OCI-LY1 (cell line): ENCODE measurements around the gene PLEKHA6.

ENCODE experiments used
- H2AFZ ChIP-seq: fragments of 200-600 bp; sonication (generic), shearing (Covaris generic); 2 replicates; pipeline ENCODE4 v1.6.0; 2014; ENCODE audit warnings: antibody characterized with exemption, mild to moderate bottlenecking, low read length
- H3F3A ChIP-seq: fragments of 200-600 bp; sonication (generic), shearing (Covaris generic); 2 replicates; pipeline ENCODE4 v1.6.0; 2014; ENCODE audit warnings: mild to moderate bottlenecking, antibody characterized with exemption, low read length, moderate library complexity; ENCODE audit not compliant: insufficient read depth
- H3K27ac ChIP-seq: fragments of 200-600 bp; sonication (generic); 2 replicates; pipeline ENCODE4 v1.5.1; 2014; ENCODE audit warnings: low read length, mixed run types, mild to moderate bottlenecking, low read depth; ENCODE audit not compliant: poor library complexity, severe bottlenecking
- H3K27me3 ChIP-seq: fragments of 200-600 bp; sonication (generic); 2 replicates; pipeline ENCODE4 v1.6.0; 2014; ENCODE audit warnings: antibody characterized with exemption, mild to moderate bottlenecking, low read length, moderate library complexity; ENCODE audit not compliant: insufficient read depth
- H3K36me3 ChIP-seq: fragments of 200-600 bp; sonication (generic); 2 replicates; pipeline ENCODE4 v1.6.1; 2014; ENCODE audit warnings: mild to moderate bottlenecking, antibody characterized with exemption, low read length, moderate library complexity, mixed read lengths; ENCODE audit not compliant: insufficient read depth
- H3K4me1 ChIP-seq: fragments of 200-600 bp; sonication (generic); 2 replicates; pipeline ENCODE4 v1.5.1; 2014; ENCODE audit warnings: mild to moderate bottlenecking, low read length, moderate library complexity; ENCODE audit not compliant: insufficient read depth, severe bottlenecking
- H3K4me2 ChIP-seq: fragments of 200-600 bp; sonication (generic), shearing (Covaris generic); 2 replicates; pipeline ENCODE4 v1.6.1; 2014; ENCODE audit warnings: low read length
- H3K4me3 ChIP-seq: fragments of 200-600 bp; sonication (generic); 2 replicates; pipeline ENCODE4 v1.5.1; 2014; ENCODE audit warnings: low read length, low read depth, mild to moderate bottlenecking, mixed read lengths; ENCODE audit not compliant: poor library complexity, severe bottlenecking
- H3K79me2 ChIP-seq: fragments of 200-600 bp; shearing (Covaris generic); 2 replicates; pipeline ENCODE4 v1.6.1; 2016; ENCODE audit warnings: mixed run types, low read length, mixed read lengths; ENCODE audit not compliant: insufficient read depth
- H3K9ac ChIP-seq: fragments of 200-600 bp; sonication (generic), shearing (Covaris generic); 2 replicates; pipeline ENCODE4 v1.6.1; 2014; ENCODE audit warnings: mild to moderate bottlenecking, low read length, mixed read lengths
- H3K9me2 ChIP-seq: fragments of 200-600 bp; sonication (generic), shearing (Covaris generic); 2 replicates; pipeline ENCODE4 v1.6.1; 2014; ENCODE audit warnings: low read depth, mild to moderate bottlenecking, low read length, mixed read lengths
- H3K9me3 ChIP-seq: fragments of 200-600 bp; shearing (Covaris generic); 2 replicates; pipeline ENCODE4 v1.6.1; 2014; ENCODE audit warnings: low read length, mixed read lengths
- H4K20me1 ChIP-seq: fragments of 200-600 bp; sonication (generic), shearing (Covaris generic); 2 replicates; pipeline ENCODE4 v1.6.0; 2016; ENCODE audit warnings: mild to moderate bottlenecking, low read length; ENCODE audit not compliant: insufficient read depth
- EZH2 ChIP-seq: fragments of 200-600 bp; sonication (generic), shearing (Covaris generic); IDR thresholded peaks from 2 replicates; pipeline ENCODE4 v1.8.0; 2017; ENCODE audit warnings: borderline replicate concordance, mixed run types, mild to moderate bottlenecking, antibody characterized with exemption, low read length, moderate library complexity, mixed read lengths
- TF ChIP-seq, protein P1 (sequence below): fragments of 200-600 bp; sonication (generic), shearing (Covaris generic); IDR thresholded peaks from 2 replicates; pipeline ENCODE4 v1.5.1; 2017; ENCODE audit warnings: mild to moderate bottlenecking, antibody characterized with exemption, low read length, moderate library complexity, mixed read lengths

PLEKHA6 gene

DNA sequence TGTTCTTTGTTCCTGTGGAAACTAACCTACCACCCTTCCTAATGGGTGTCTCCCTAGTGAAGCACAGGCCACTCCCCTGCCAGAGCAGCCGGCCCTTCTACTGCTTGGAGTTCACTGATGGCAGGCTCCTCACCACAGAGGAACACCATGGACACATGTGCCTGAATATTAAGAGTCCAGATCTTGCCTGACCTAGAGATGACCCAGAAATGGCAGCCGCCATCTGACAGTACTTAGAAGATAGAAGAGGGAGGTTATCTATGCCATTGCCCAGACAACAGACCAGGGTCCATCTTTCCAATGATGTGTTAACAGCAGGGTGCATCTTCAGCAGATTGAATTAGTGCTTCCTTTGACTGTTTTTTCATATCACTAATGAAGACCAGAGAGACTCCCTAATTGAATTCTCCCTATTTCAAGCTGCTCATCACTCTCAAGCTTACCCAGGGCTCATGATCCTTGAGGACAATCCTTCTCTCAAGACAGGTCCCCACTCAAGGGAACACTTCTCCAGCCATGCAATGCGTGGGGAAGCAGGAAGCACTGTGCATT, 59.8 kb downstream of the PLEKHA6 start:
- no peaks in the 10 kb centered on the region for H3K9me2 ChIP-seq
- no peak overlapping the region for H3K9ac ChIP-seq
- H3K27me3 ChIP-seq, result no peaks in the 10 kb centered on the region; the same call in 1 of the 2 replicates
- H4K20me1 ChIP-seq, result no peaks in the 10 kb centered on the region
- no peak overlapping the region for H2AFZ ChIP-seq
- no peak overlapping the region for H3K4me2 ChIP-seq
- no peaks in the 10 kb centered on the region for H3K4me1 ChIP-seq
- no peak overlapping the region for H3K4me3 ChIP-seq
- no peaks in the 10 kb centered on the region for H3F3A ChIP-seq
- no peak overlapping the region for H3K27ac ChIP-seq
- no peaks in the 10 kb centered on the region for H3K9me3 ChIP-seq
- no peaks in the 10 kb centered on the region for H3K36me3 ChIP-seq
- TF ChIP-seq EZH2, result no peak
- no peaks in the 10 kb centered on the region for H3K79me2 ChIP-seq

DNA sequence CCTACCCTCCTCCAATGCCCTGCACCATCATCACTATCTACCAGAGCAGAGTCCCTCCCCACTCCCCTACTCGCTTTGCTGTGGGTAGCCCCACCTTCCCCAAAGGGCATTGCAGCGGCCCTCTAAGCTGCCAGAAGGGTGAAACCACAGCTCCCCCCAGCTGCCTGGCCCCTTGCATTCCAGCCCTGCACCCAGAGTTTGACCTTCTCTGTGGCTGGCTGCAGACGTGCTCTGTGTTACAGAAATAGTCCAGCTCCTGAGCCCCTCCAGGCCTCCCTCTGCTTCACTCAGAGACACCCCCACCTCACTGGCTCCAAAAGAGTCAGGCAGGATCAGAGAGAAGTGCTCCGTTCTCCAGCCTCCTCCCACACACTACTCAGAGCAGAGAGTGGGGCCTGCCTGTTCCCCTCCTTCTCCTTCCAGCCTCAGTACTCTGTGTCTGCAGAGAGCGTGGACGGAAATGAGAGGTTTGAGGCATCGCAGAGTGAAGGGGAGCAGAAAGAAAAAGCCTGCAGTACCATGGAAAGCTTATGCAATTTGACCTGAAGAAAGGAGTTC, 63.2 kb downstream of the PLEKHA6 start:
- H3K36me3 ChIP-seq, result no peaks in the 10 kb centered on the region
- H3K27me3 ChIP-seq, result no peaks in the 10 kb centered on the region; the same call in 1 of the 2 replicates
- TF ChIP-seq, protein P1, sequence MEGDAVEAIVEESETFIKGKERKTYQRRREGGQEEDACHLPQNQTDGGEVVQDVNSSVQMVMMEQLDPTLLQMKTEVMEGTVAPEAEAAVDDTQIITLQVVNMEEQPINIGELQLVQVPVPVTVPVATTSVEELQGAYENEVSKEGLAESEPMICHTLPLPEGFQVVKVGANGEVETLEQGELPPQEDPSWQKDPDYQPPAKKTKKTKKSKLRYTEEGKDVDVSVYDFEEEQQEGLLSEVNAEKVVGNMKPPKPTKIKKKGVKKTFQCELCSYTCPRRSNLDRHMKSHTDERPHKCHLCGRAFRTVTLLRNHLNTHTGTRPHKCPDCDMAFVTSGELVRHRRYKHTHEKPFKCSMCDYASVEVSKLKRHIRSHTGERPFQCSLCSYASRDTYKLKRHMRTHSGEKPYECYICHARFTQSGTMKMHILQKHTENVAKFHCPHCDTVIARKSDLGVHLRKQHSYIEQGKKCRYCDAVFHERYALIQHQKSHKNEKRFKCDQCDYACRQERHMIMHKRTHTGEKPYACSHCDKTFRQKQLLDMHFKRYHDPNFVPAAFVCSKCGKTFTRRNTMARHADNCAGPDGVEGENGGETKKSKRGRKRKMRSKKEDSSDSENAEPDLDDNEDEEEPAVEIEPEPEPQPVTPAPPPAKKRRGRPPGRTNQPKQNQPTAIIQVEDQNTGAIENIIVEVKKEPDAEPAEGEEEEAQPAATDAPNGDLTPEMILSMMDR, result no peak
- no peak for TF ChIP-seq EZH2
- no peaks in the 10 kb centered on the region for H3K4me1 ChIP-seq
- H3K79me2 ChIP-seq, result no peaks in the 10 kb centered on the region
- no peak overlapping the region for H2AFZ ChIP-seq
- H3K27ac ChIP-seq, result no peak overlapping the region
- H3K9me3 ChIP-seq, result no peaks in the 10 kb centered on the region
- no peak overlapping the region for H3K4me3 ChIP-seq
- no peaks in the 10 kb centered on the region for H4K20me1 ChIP-seq
- no peaks in the 10 kb centered on the region for H3K9me2 ChIP-seq
- no peak overlapping the region for H3K9ac ChIP-seq
- H3F3A ChIP-seq, result no peaks in the 10 kb centered on the region
- no peak overlapping the region for H3K4me2 ChIP-seq

DNA sequence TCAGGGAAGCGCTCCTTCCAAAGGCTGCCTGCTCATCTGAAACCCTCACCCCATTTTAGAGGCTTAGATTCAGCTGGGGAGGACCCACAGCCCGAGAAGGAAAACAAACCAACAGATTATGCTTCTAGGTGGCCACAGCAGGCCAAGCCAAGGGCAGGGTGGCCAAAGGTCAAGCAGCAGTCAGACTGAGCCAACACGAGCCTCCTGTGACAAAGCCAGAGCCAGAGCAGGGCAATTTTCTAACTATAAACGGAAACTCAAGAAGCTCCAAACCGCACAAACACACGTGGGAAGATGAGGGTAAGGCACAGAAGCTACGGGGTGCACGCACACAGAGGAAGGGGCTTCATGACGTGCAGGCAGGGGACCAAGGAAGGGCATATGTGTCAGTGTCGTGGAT, 64.1 kb downstream of the PLEKHA6 start:
- H3K9me3 ChIP-seq, result no peaks in the 10 kb centered on the region
- H2AFZ ChIP-seq, result no peak overlapping the region
- H3F3A ChIP-seq, result no peaks in the 10 kb centered on the region
- no peaks in the 10 kb centered on the region for H3K4me1 ChIP-seq
- H3K9me2 ChIP-seq, result no peaks in the 10 kb centered on the region
- no peak for TF ChIP-seq EZH2
- TF ChIP-seq, protein P1, result no peak
- H3K79me2 ChIP-seq, result no peaks in the 10 kb centered on the region
- no peak overlapping the region for H3K4me3 ChIP-seq
- H3K27me3 ChIP-seq, result no peaks in the 10 kb centered on the region; the same call in 1 of the 2 replicates
- no peaks in the 10 kb centered on the region for H3K36me3 ChIP-seq
- H3K4me2 ChIP-seq, result no peak overlapping the region
- no peak overlapping the region for H3K27ac ChIP-seq
- no peak overlapping the region for H3K9ac ChIP-seq
- no peaks in the 10 kb centered on the region for H4K20me1 ChIP-seq

DNA sequence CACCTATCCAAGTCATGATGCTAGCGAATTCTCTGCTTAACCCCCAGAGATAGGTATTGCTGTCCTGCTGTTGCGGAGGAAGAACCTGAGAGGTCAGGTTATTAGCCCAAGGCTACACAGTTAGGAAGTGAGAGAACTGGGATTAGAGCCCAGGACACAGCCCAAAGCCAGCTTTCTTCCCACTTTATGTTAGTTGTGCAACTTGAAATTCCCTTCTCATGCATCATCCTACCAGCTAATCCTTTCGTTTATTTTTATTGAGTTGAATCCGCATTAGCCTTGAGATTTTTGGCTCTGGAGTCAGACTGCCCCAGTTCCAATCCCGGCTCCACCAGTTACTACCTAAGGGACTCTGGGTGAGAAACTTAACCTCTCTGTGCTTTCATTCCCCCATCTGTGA, 65.4 kb downstream of the PLEKHA6 start:
- H3K4me1 ChIP-seq, result no peaks in the 10 kb centered on the region
- TF ChIP-seq, protein P1, result no peak
- no peak for TF ChIP-seq EZH2
- no peak overlapping the region for H3K4me2 ChIP-seq

More for the DNA sequence above, 65.4 kb downstream of the PLEKHA6 start:
- Histone ChIP-seq H4K20me1 (no peaks in the 10 kb centered on the region), H3F3A (no peaks in the 10 kb centered on the region), H3K4me3 (no peak overlapping the region), H3K9me3 (no peaks in the 10 kb centered on the region), H2AFZ (no peak overlapping the region), H3K27me3 (no peaks in the 10 kb centered on the region; the same call in 1 of the 2 replicates), H3K9me2 (no peaks in the 10 kb centered on the region), H3K79me2 (no peaks in the 10 kb centered on the region), H3K9ac (no peak overlapping the region), H3K27ac (no peak overlapping the region), H3K36me3 (no peaks in the 10 kb centered on the region)
